ENCODE measurements around the gene ZNF580.

Gene ZNF580

GRCh38 chr19:55680339-55681130 is 39.7 kb downstream of the ZNF580 start:
- no peak for DNase-seq

- DNase-seq, result no peak
Observed at GRCh38 chr19:55681131-55682092, 40.6 kb downstream of the ZNF580 start.

GRCh38 chr19:55683449-55684261 is 42.9 kb downstream of the ZNF580 start:
- DNase-seq, result no peak

GRCh38 chr19:55684946-55685681 is 44.3 kb downstream of the ZNF580 start:
- no peak for DNase-seq

GRCh38 chr19:55685776-55686175 is 45.0 kb downstream of the ZNF580 start:
- DNase-seq, result no peak

GRCh38 chr19:55686311-55687050 is 45.7 kb downstream of the ZNF580 start:
- no peak for DNase-seq

GRCh38 chr19:55687281-55688201 is 46.7 kb downstream of the ZNF580 start:
- no peak for DNase-seq

- DNase-seq, result no peak
Observed at GRCh38 chr19:55688422-55689218, 47.8 kb downstream of the ZNF580 start.

- no peak for DNase-seq
Observed at GRCh38 chr19:55689411-55690108, 48.8 kb downstream of the ZNF580 start.

GRCh38 chr19:55690109-55690768 is 49.4 kb downstream of the ZNF580 start:
- no peak for DNase-seq

- DNase-seq, result no peak
Observed at GRCh38 chr19:55690769-55691545, 50.2 kb downstream of the ZNF580 start.

GRCh38 chr19:55691561-55692481 is 51.0 kb downstream of the ZNF580 start:
- no peak for DNase-seq

GRCh38 chr19:55692681-55693081 is 51.9 kb downstream of the ZNF580 start:
- no peak for DNase-seq
